HG03442 (cell line): ENCODE data around the gene PNN.
A peak's percentile ranks its signal among the peaks of the same experiment; 100 is the strongest.

Source experiments
- ATAC-seq: cut with Tn5 transposase; IDR thresholded peaks from one replicate; pipeline ENCODE4 v1.9.1; 2021; ENCODE audit warnings: mild to moderate bottlenecking, moderate library complexity; ENCODE audit not compliant: unreplicated experiment

PNN gene

GRCh38 chr14:39228509-39229221 is 53.6 kb downstream of the PNN start:
- ATAC-seq: no peak

- peak; percentile 50 for ATAC-seq
Measured at GRCh38 chr14:39229222-39229543, 54.1 kb downstream of the PNN start.

DNA sequence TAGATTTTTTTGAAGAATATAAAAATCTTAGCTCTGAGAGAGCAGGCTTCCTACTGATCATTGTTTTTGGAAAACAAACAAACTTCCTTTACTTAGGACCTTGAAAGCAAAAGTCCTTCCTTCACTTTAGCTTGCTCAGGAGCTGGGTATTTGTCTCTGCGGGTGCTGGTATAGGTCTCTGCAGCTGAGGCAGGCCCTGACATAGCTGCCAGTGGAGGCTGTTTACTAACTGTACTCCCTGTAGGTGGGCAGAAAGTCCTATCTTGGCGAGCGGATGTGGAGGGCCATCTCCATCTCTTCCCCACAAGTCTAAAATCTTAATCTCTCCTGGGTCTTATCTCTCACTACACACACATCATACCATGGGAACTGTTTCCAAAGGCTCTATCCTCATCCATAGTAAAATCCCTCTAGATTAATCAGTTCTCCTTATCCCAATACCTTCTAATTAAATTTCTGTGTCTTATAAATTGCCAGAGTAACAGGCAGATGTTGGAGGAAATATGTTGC is 54.6 kb downstream of the PNN start:
- no peak for ATAC-seq

DNA sequence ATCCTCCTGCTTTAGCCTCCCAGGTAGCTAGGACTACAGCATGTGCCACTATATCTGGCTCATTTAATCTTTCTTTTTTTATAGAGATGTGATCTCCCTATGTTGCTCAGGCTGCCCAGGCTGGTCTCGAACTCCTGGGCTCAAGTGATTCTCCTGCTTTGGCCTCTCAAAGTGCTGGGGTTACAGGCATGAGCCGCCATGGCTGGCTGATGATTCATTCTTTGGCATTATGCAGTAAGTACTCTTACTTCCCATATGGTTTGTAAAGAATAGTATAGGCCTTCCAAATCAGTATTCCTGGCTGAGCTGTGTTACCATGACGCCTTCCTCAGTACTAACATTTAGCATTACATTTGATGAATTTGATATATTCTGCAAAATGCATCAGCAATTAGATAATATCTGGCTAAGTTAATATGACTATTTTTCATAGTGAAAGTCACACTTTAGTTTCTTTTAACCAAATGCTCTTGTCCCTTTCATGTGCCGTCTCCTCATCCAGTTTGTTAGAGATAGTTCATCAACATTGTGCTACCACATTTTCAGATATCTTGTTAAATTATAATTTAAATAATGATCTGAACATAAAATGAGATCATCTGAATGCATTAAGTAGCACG is 55.5 kb downstream of the PNN start:
- ATAC-seq: no peak

DNA sequence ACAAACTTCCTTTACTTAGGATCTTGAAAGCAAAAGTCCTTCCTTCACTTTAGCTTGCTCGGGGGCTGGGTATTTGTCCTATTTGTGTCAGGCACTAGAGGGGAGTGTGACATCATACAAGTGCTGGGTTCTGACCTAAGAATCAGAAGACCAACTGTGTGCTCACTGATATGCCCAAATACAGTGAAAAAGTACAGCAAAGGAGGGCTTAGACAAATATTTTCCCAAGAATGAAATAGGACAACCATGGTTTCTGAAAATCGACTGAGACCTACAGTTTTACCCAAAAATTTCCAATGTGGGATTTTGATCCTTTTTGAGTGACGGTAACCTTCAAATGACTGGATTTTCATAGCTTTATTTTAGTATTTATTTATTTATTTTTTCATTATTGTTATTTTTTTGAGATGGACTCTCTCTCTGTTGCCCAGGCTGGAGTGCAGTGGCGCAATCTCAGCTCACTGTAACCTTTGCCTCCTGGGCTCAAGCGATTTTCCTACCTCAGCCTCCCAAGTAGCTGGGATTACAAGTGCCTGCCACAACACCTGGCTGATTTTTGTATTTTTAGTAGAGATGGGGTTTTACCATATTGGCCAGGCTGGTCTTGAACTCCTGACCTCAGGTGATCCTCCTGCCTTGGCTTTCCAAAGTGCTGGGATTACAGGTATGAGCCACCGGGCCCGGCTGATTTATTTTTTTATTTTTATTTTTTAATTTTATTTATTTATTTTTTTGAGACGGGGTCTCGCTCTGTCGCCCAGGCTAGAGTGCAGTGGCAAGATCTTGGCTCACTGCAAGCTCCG is 56.9 kb downstream of the PNN start:
- peak; percentile 81 for ATAC-seq
